ENCODE measurements around the gene C9.
"Not testable (repeated sequence)": the region's sequence is repeated elsewhere in the genome, so short reads cannot be mapped to it uniquely, and the experiment has no call there.

Gene C9

GRCh38 chr5:39370555-39371366, 6.5 kb upstream of the C9 start:
- no peak for DNase-seq

- DNase-seq = no peak
Observed at GRCh38 chr5:39369123-39369815, 5.0 kb upstream of the C9 start.

GRCh38 chr5:39368116-39368515, 3.8 kb upstream of the C9 start:
- no peak for DNase-seq

GRCh38 chr5:39367711-39368110, 3.4 kb upstream of the C9 start:
- no peak for DNase-seq

- no peak for DNase-seq
Observed at GRCh38 chr5:39363217-39363616, 1.1 kb downstream of the C9 start.

- no peak for DNase-seq
Observed at GRCh38 chr5:39362646-39363045, 1.6 kb downstream of the C9 start.

- no peak for DNase-seq
Observed at GRCh38 chr5:39361306-39361705, 3.0 kb downstream of the C9 start.

GRCh38 chr5:39360471-39361111, 3.7 kb downstream of the C9 start:
- no peak for DNase-seq

GRCh38 chr5:39356263-39356662, 8.0 kb downstream of the C9 start:
- no peak for DNase-seq

- DNase-seq = no peak
Observed at GRCh38 chr5:39355324-39355723, 9.0 kb downstream of the C9 start.

GRCh38 chr5:39353717-39354399, 10.4 kb downstream of the C9 start:
- DNase-seq = no peak

- DNase-seq = no peak
Observed at GRCh38 chr5:39352951-39353350, 11.3 kb downstream of the C9 start.

GRCh38 chr5:39352170-39352569, 12.1 kb downstream of the C9 start:
- DNase-seq = no peak

GRCh38 chr5:39349484-39349883, 14.8 kb downstream of the C9 start:
- DNase-seq = no peak

GRCh38 chr5:39342460-39342859, 21.8 kb downstream of the C9 start:
- DNase-seq = no peak

- DNase-seq = no peak
Observed at GRCh38 chr5:39341896-39342295, 22.4 kb downstream of the C9 start.

- DNase-seq = no peak
Observed at GRCh38 chr5:39340506-39340905, 23.8 kb downstream of the C9 start.

GRCh38 chr5:39337252-39337915, 26.9 kb downstream of the C9 start:
- DNase-seq = no peak

GRCh38 chr5:39334296-39334695, 30.0 kb downstream of the C9 start:
- DNase-seq = not testable (repeated sequence)

- no peak for DNase-seq
Observed at GRCh38 chr5:39333104-39333503, 31.2 kb downstream of the C9 start.

- DNase-seq = no peak
Observed at GRCh38 chr5:39331861-39332381, 32.4 kb downstream of the C9 start.

GRCh38 chr5:39328731-39329130, 35.6 kb downstream of the C9 start:
- DNase-seq = no peak

GRCh38 chr5:39323542-39323941, 40.8 kb downstream of the C9 start:
- DNase-seq = no peak
